Gastroesophageal sphincter (tissue), 4 donors: Measurements from ENCODE around the gene NEURL1. TPM values are rescaled to one million over a fixed set of nuclear protein-coding genes. Genes with fewer than 3 reads are reported as not detected.

Experiments used
- ATAC-seq: fragments of 150-250 bp; one replicate; pipeline ENCODE4 v1.9.1; 2016; ENCODE audit warnings: mild to moderate bottlenecking, moderate library complexity
- H3K27ac ChIP-seq, 4 donors: fragments of 200-600 bp; sonication (generic) in 3 of 4; 1 replicate in 3 of 4; 2 replicates in 1 of 4; pipeline ENCODE4 v1.5.1; 2016 to 2019
- H3K27me3 ChIP-seq: fragments of 200-600 bp; sonication (generic); one replicate; pipeline ENCODE4 v1.5.1; 2019
- H3K36me3 ChIP-seq, 2 donors: fragments of 200-600 bp; sonication (generic); one replicate each; pipeline ENCODE4 v1.5.1; 2019; ENCODE audit warnings: control low read depth in 1 of 2
- H3K4me1 ChIP-seq, 3 donors: fragments of 200-600 bp; sonication (generic); 1 replicate in 2 of 3; 2 replicates in 1 of 3; pipeline ENCODE4 v1.5.1; 2016 to 2019; ENCODE audit warnings: control low read depth in 2 of 3
- H3K4me3 ChIP-seq, 2 donors: fragments of 200-600 bp; sonication (generic); one replicate each; pipeline ENCODE4 v1.5.1; 2019; ENCODE audit warnings: mild to moderate bottlenecking in 1 of 2, moderate library complexity in 1 of 2
- H3K9me3 ChIP-seq, 3 donors: fragments of 200-600 bp; sonication (generic); one replicate each; pipeline ENCODE4 v1.5.1; 2017 to 2019; ENCODE audit warnings: control low read depth in 2 of 3
- CTCF ChIP-seq, 4 experiments: fragments of 200-600 bp in 2 of 4; fragments of 450-650 bp in 2 of 4; sonication (generic) in 1 of 4; IDR thresholded peaks; one replicate each; pipeline ENCODE4 v1.5.1; 2017 to 2019; ENCODE audit warnings: antibody characterized with exemption in 4 of 4, mild to moderate bottlenecking in 2 of 4, moderate library complexity in 2 of 4
- EP300 ChIP-seq: sonication (generic); formaldehyde crosslinking; IDR thresholded peaks from one replicate; pipeline ENCODE4 v1.6.1; 2017; ENCODE audit warnings: antibody characterized with exemption, mild to moderate bottlenecking
- POLR2A ChIP-seq, 2 donors: fragments of 450-650 bp; IDR thresholded peaks; one replicate each; pipeline ENCODE4 v1.6.1; 2017; ENCODE audit warnings: antibody characterized with exemption in 2 of 2, mild to moderate bottlenecking in 2 of 2, moderate library complexity in 1 of 2
- POLR2AphosphoS5 ChIP-seq: sonication (generic); formaldehyde crosslinking; IDR thresholded peaks from one replicate; pipeline ENCODE4 v1.6.1; 2017; ENCODE audit warnings: antibody characterized with exemption
- WGBS, 2 donors: methylation state at CpG; one replicate each; pipeline ENCODE4 v1.1.5; 2018; ENCODE audit warnings: low coverage in 1 of 2; 5-methylcytosine and 5-hydroxymethylcytosine counted together
- total RNA-seq, 4 donors: library from RNA; depleted of rRNA; stranded (reverse); fragments of >200 nt; gene quantifications; one replicate each; pipeline ENCODE4 v1.1.0, GENCODE V29; 2016

The NEURL1 gene
- total RNA-seq, 4 donors from 2014 or later: 0.15 to 0.27 (median 0.19) TPM; not detected in 1

DNA sequence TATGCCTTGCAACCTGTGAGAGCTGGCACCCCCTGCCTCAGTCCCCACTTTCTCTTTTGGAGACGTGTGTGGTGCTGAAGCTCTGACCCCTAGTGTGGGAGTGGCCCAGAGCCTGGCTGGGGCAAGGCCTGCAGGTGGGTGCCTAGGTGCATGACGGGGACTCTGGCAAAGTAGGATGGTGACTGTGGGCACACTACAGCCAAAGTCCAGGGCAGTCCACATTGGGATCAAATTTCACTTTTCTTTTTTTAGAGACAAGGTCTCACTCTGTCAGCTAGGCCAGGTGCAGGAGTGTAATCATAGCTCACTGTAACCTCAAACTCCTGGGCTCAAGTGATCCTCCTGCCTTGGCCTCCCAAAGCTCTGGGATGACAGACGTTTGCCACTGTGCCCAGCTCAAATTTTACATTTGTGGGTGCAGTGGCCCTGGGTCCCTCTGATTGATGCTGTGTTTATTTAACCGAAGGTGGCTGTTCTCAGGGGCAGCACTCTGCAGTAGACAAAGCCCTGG is 52.3 kb downstream of the NEURL1 start:
- WGBS, 2 donors: 50 to 100% methylated on average over 1 of the region's 4 CpGs
- no peak for TF ChIP-seq POLR2AphosphoS5
- TF ChIP-seq CTCF (IDR thresholded peaks at IDR 0.05): no peak
- no peak for TF ChIP-seq POLR2A (IDR thresholded peaks at IDR 0.05)
- no peak for TF ChIP-seq EP300
- ATAC-seq: no peak
- Histone ChIP-seq H3K27ac (no peak overlapping the region), H3K4me1 (peaks cover 0 to 19% (median 4%) of the 10 kb centered on the region in 3 donors), H3K9me3 (no peaks in the 10 kb centered on the region), H3K4me3 (no peak overlapping the region), H3K36me3 (no peaks in the 10 kb centered on the region), H3K27me3 (no peaks in the 10 kb centered on the region)

DNA sequence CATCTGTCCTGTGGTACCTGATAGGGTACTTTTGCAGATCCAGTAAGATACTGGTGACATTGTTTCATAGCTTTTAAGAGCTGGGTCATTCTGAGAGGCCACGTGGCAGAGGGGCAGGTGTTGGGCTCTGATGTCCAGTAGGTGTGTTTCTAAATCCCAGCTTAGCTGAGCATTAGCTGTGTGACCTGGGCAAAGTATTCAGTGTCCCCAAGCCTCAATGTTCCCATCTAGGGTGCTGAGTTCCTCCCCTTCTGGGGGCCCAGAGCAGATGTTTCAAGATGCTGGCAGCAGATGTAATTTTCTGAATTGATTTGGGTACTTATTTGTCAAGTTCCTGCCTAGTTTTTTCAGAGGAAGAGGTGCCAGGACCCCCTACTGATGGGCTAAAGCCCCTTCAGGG is 52.9 kb downstream of the NEURL1 start:
- ATAC-seq: no peak
- Histone ChIP-seq H3K9me3 (no peaks in the 10 kb centered on the region), H3K4me3 (no peak overlapping the region), H3K4me1 (peaks cover 0 to 19% (median 4%) of the 10 kb centered on the region in 3 donors), H3K27me3 (no peaks in the 10 kb centered on the region), H3K36me3 (no peaks in the 10 kb centered on the region), H3K27ac (no peak overlapping the region)
- WGBS, 2 donors: 80% methylated on average over 1 of the region's 1 CpG; no CpG with 5 or more reads in 1 of the 2 donors
- TF ChIP-seq CTCF (IDR thresholded peaks at IDR 0.05): no peak
- no peak for TF ChIP-seq EP300
- TF ChIP-seq POLR2AphosphoS5: no peak
- TF ChIP-seq POLR2A (IDR thresholded peaks at IDR 0.05): no peak

DNA sequence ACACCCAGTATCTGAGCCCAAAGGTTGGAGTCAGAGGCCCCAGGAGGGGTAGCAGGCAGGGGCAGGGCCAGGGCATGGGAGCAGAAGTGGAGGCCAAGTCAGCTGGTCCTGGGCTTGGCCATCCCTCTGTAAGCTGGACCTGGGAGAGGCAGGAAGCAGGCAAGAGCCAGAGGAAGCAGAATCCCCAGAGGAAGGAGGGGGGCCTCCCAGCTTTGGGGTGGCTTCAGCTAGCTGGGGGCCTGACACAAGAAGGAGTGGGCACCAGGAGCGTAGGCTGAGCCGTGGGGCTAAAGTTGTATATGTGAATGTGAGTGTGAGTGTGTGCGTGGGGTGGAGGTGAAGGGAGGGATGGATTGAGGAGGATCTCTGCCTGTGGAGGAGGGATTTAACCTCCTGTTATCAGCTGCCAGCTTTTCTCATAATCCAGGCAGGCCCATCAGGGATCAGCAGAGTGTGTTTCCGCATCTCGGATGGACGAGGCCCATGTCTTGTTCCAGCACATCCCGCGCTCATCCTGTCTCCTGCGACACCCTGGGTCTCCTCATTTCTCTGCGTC is 54.0 kb downstream of the NEURL1 start:
- WGBS, 2 donors: 66 to 68% methylated on average over 6 to 10 of the region's 10 CpGs
- Histone ChIP-seq H3K27me3 (no peaks in the 10 kb centered on the region), H3K4me3 (no peak overlapping the region), H3K36me3 (no peaks in the 10 kb centered on the region), H3K9me3 (no peaks in the 10 kb centered on the region), H3K4me1 (peaks cover 0 to 17% (median 4%) of the 10 kb centered on the region in 3 donors), H3K27ac (no peak overlapping the region)
- no peak for TF ChIP-seq POLR2A (IDR thresholded peaks at IDR 0.05)
- TF ChIP-seq POLR2AphosphoS5: no peak
- ATAC-seq: no peak

DNA sequence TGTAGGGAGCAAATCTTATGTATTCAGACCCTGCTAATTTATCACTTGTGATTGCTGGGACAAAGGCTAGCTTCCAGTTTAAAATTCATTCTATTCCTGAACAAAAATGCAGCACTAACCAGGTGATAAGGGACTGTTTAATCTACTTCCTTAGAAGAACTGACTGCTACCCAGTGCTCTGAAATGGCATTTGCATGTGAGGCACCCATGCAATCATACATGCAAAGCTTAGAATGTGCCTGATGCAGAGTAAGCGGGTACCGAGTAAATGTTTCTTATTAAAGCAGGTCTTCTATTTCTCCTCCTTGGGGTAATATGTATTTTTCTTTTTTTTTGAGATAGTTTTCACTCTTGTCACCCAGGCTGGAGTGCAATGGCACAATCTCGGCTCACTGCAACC is 54.5 kb downstream of the NEURL1 start:
- H3K27ac ChIP-seq: no peak overlapping the region
- no peaks in the 10 kb centered on the region for H3K36me3 ChIP-seq
- TF ChIP-seq POLR2AphosphoS5 (no peak), EP300 (no peak), POLR2A (IDR thresholded peaks at IDR 0.05) (no peak), CTCF (IDR thresholded peaks at IDR 0.05) (no peak)
- no peaks in the 10 kb centered on the region for H3K27me3 ChIP-seq
- ATAC-seq: no peak
- no peak overlapping the region for H3K4me3 ChIP-seq
- H3K9me3 ChIP-seq: no peaks in the 10 kb centered on the region
- 86 to 95% methylated on average over 3 of the region's 3 CpGs for WGBS, 2 donors
- peaks cover 0 to 12% (median 4%) of the 10 kb centered on the region in 3 donors for H3K4me1 ChIP-seq

DNA sequence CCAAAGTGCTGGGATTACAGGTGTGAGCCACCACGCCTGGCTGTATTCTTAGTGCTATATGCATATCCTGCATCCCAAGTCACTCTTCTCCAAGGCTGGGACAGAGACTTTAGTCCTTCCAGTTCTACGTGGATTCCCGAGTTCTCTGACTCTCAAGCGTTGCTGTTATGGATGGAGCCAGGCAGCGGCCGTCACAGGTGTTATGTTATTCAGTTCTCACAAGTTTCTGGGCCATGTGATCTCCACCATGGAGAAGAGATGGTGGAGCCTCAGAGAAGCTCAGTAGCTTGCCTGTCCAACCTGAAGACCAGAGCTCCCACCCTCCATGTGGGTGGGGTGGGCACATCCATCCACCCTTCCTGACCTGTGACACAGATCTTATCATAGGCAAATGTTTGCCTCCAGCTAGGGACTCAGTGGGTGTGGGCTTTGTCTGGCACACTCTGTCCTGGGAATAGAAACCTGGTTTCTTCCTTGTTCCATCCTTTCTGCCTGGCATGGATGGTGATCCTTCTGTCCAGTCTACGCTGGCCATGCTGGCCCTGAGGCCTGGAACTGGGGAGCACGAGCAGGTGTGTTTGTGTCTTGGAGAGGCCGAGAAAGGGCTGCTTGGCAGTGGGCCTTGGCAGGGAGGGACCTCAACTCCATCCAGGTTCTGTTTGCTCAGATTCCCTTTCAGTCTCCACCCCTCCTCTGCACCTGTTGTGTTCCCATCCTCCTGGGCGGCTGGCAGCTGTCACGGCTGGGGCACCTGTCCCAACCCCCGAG is 55.3 kb downstream of the NEURL1 start:
- 80 to 91% methylated on average over 1 to 10 of the region's 12 CpGs for WGBS, 2 donors

More for the DNA sequence above, 55.3 kb downstream of the NEURL1 start:
- Histone ChIP-seq H3K9me3 (no peaks in the 10 kb centered on the region), H3K4me1 (peaks cover 0 to 5% (median 0%) of the 10 kb centered on the region in 3 donors), H3K27me3 (no peaks in the 10 kb centered on the region), H3K27ac (no peak overlapping the region), H3K4me3 (no peak overlapping the region), H3K36me3 (no peaks in the 10 kb centered on the region)
- TF ChIP-seq EP300 (no peak), CTCF (IDR thresholded peaks at IDR 0.05) (no peak), POLR2A (IDR thresholded peaks at IDR 0.05) (no peak), POLR2AphosphoS5 (no peak)
- ATAC-seq: no peak
